HepG2 (cell line): ENCODE results near the gene RPS28. TPM values are rescaled to one million over a fixed set of nuclear protein-coding genes. Genes with fewer than 3 reads are reported as not detected.

Experiments used
- BCLAF1 ChIP-seq: fragments of 450-650 bp; IDR thresholded peaks from 2 replicates; pipeline ENCODE4 v1.6.1; 2017; ENCODE audit warnings: mild to moderate bottlenecking
- CENPX ChIP-seq: sonication (generic); formaldehyde crosslinking; IDR thresholded peaks from 2 replicates; pipeline ENCODE4 v1.9.0; 2021; ENCODE audit warnings: mild to moderate bottlenecking, missing genetic modification reagents, moderate library complexity
- EP300 ChIP-seq, 3 experiments: sonication (generic) in 1 of 3; formaldehyde crosslinking in 1 of 3; IDR thresholded peaks; 2 replicates each; pipeline versions ENCODE4 v1.5.1 to v1.6.1; 2011 to 2020; ENCODE audit warnings: low read depth in 2 of 3, low read length in 2 of 3, borderline replicate concordance in 1 of 3, improper control_type of control experiment in 1 of 3, mild to moderate bottlenecking in 1 of 3, missing genetic modification reagents in 1 of 3, moderate library complexity in 1 of 3
- HNF4G ChIP-seq, 2 experiments: sonication (generic) in 1 of 2; formaldehyde crosslinking in 1 of 2; IDR thresholded peaks; 2 replicates each; pipeline versions ENCODE4 v1.4.0 to v1.6.1; 2011 to 2020; ENCODE audit warnings: borderline replicate concordance in 2 of 2, low read depth in 2 of 2, mild to moderate bottlenecking in 2 of 2, low read length in 1 of 2, missing genetic modification reagents in 1 of 2, moderate library complexity in 1 of 2
- HOXD1 ChIP-seq: sonication (generic); formaldehyde crosslinking; IDR thresholded peaks from 2 replicates; pipeline ENCODE4 v1.5.0; 2020; ENCODE audit warnings: missing genetic modification reagents
- LCORL ChIP-seq, 2 experiments: fragments of 450-650 bp in 1 of 2; sonication (generic) in 1 of 2; formaldehyde crosslinking in 1 of 2; IDR thresholded peaks; 2 replicates each; pipeline versions ENCODE4 v1.5.0 to v1.6.1; 2017 to 2020; ENCODE audit warnings: antibody characterized with exemption in 1 of 2, missing genetic modification reagents in 1 of 2
- NCOR1 ChIP-seq: fragments of 200-600 bp; sonication (generic); IDR thresholded peaks from 2 replicates; pipeline ENCODE4 v1.7.0; 2017; ENCODE audit warnings: antibody characterized with exemption, low read length, borderline replicate concordance
- NPAS2 ChIP-seq: sonication (generic); formaldehyde crosslinking; IDR thresholded peaks from 2 replicates; pipeline ENCODE4 v1.8.0; 2022; ENCODE audit warnings: mild to moderate bottlenecking, missing genetic modification reagents, borderline replicate concordance
- SMAD9 ChIP-seq: sonication (generic); formaldehyde crosslinking; IDR thresholded peaks from 2 replicates; pipeline ENCODE4 v1.5.1; 2020; ENCODE audit warnings: mild to moderate bottlenecking, missing genetic modification reagents
- TMF1 ChIP-seq: sonication (generic); formaldehyde crosslinking; IDR thresholded peaks from 2 replicates; pipeline ENCODE4 v1.8.1; 2022; ENCODE audit warnings: low read depth, missing genetic modification reagents
- TSC22D2 ChIP-seq: sonication (generic); formaldehyde crosslinking; IDR thresholded peaks from 2 replicates; pipeline ENCODE4 v1.5.1; 2020; ENCODE audit warnings: missing genetic modification reagents, mild to moderate bottlenecking, borderline replicate concordance
- YY1 ChIP-seq: IDR thresholded peaks from 2 replicates; pipeline ENCODE4 v1.6.1; 2011; ENCODE audit warnings: low read length, low read depth, moderate library complexity, mild to moderate bottlenecking; ENCODE audit not compliant: insufficient read depth, insufficient replicate concordance
- ZFP37 ChIP-seq: sonication (generic); formaldehyde crosslinking; IDR thresholded peaks from 2 replicates; pipeline ENCODE4 v1.4.0; 2020; ENCODE audit warnings: missing genetic modification reagents, borderline replicate concordance
- ZFP82 ChIP-seq: sonication (generic); formaldehyde crosslinking; IDR thresholded peaks from 2 replicates; pipeline ENCODE4 v1.5.1; 2020; ENCODE audit warnings: mild to moderate bottlenecking, missing genetic modification reagents, borderline replicate concordance
- ZNF138 ChIP-seq: sonication (generic); formaldehyde crosslinking; IDR thresholded peaks from 2 replicates; pipeline ENCODE4 v1.5.0; 2020; ENCODE audit warnings: mild to moderate bottlenecking, low read depth, missing genetic modification reagents
- ZNF747 ChIP-seq: sonication (generic); formaldehyde crosslinking; IDR thresholded peaks from 2 replicates; pipeline ENCODE4 v1.8.1; 2023; ENCODE audit warnings: missing genetic modification reagents, mild to moderate bottlenecking, borderline replicate concordance
- ZSCAN29 ChIP-seq: sonication (generic); formaldehyde crosslinking; conservative IDR thresholded peaks from 2 replicates; pipeline ENCODE4 v1.4.0; 2020; ENCODE audit warnings: mild to moderate bottlenecking, missing genetic modification reagents
- ZSCAN9 ChIP-seq: IDR thresholded peaks from 2 replicates; pipeline ENCODE4 v1.6.1; 2016; ENCODE audit warnings: borderline replicate concordance
- polyA plus RNA-seq, 8 experiments: library from polyadenylated mRNA; depleted of rRNA in 3 of 8; stranded (reverse) in 7 of 8; unstranded in 1 of 8; fragments of >200 nt; fragmentation: Illumina TruSeq in 4 of 8; extraction: Trizol in 4 of 8; gene quantifications; 2 replicates each; pipeline versions ENCODE4 v1.2.1 to v1.2.3, GENCODE V29; 2011 to 2016; ENCODE audit warnings: low read depth in 4 of 8, missing spikeins in 1 of 8, mixed read lengths in 1 of 8; ENCODE audit not compliant: insufficient read depth in 1 of 8
- total RNA-seq, 5 experiments: library from RNA; depleted of rRNA; stranded (reverse); fragments of >200 nt; fragmentation: Illumina TruSeq; extraction: Trizol; gene quantifications; 2 replicates each; pipeline ENCODE4 v1.2.3, GENCODE V29; 2016; ENCODE audit warnings: low read depth in 1 of 5
- TF ChIP-seq, protein P1 (sequence below): sonication (generic); formaldehyde crosslinking; IDR thresholded peaks from 2 replicates; pipeline ENCODE4 v1.5.0; 2020; ENCODE audit warnings: missing genetic modification reagents
- TF ChIP-seq, protein P2 (sequence below): IDR thresholded peaks from 2 replicates; pipeline ENCODE4 v1.6.1; 2016; ENCODE audit warnings: missing biosample characterization, missing genetic modification reagents, low read depth

The RPS28 gene
- total and polyA plus RNA-seq, 2 of the 13 experiments (the other 11 are each of a cell fraction or from before 2014, with no cell fraction given), result 281 to 545 TPM

- TF ChIP-seq CENPX (CRISPR knock-in tag) (no peak), ZNF747 (peak; percentile 93), TSC22D2 (CRISPR knock-in tag) (no peak), ZFP37 (CRISPR knock-in tag) (peak; percentile 95), ZSCAN29 (CRISPR knock-in tag) (peak; percentile 66; the same call in 1 of the 2 replicates), BCLAF1 (no peak), YY1 (peak; percentile 67), NCOR1 (peak; percentile 36; the same call in 1 of the 2 replicates), LCORL (IDR thresholded peaks at IDR 0.05) (no peak), LCORL (CRISPR knock-in tag; IDR thresholded peaks at IDR 0.05) (peak; percentile 44; the same call in 1 of the 2 replicates), ZFP82 (no peak), SMAD9 (no peak; the same call in 1 of the 2 replicates), EP300 (IDR thresholded peaks at IDR 0.05; ENCODE audit: low read depth in 2 of 2, low read length in 2 of 2) (no peak), EP300 (CRISPR knock-in tag; IDR thresholded peaks at IDR 0.05; ENCODE audit: borderline replicate concordance) (no peak; the same call in 1 of the 2 replicates), NPAS2 (CRISPR knock-in tag) (no peak), HOXD1 (CRISPR knock-in tag) (peak; percentile 95), ZSCAN9 (CRISPR knock-in tag) (no peak; the same call in 1 of the 2 replicates), ZNF138 (CRISPR knock-in tag) (peak; percentile 86; the same call in 1 of the 2 replicates), TMF1 (CRISPR knock-in tag) (no peak), HNF4G (IDR thresholded peaks at IDR 0.05; ENCODE audit: borderline replicate concordance, low read depth, low read length) (no peak), HNF4G (CRISPR knock-in tag; IDR thresholded peaks at IDR 0.05; ENCODE audit: borderline replicate concordance, low read depth) (no peak)
- TF ChIP-seq, protein P1, sequence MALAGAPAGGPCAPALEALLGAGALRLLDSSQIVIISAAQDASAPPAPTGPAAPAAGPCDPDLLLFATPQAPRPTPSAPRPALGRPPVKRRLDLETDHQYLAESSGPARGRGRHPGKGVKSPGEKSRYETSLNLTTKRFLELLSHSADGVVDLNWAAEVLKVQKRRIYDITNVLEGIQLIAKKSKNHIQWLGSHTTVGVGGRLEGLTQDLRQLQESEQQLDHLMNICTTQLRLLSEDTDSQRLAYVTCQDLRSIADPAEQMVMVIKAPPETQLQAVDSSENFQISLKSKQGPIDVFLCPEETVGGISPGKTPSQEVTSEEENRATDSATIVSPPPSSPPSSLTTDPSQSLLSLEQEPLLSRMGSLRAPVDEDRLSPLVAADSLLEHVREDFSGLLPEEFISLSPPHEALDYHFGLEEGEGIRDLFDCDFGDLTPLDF (CRISPR knock-in tag), result peak; percentile 97
- TF ChIP-seq, protein P2, sequence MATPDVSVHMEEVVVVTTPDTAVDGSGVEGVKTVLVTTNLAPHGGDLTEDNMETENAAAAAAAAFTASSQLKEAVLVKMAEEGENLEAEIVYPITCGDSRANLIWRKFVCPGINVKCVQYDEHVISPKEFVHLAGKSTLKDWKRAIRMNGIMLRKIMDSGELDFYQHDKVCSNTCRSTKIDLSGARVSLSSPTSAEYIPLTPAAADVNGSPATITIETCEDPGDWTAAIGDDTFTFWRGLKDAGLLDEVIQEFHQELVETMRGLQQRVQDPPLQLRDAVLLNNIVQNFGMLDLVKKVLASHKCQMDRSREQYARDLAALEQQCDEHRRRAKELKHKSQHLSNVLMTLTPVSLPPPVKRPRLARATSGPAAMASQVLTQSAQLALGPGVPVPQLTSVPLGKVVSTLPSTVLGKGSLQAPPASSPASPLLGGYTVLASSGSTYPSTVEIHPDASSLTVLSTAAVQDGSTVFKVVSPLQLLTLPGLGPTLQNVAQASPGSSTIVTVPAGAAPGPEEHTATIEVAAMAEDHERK (CRISPR knock-in tag), result peak; percentile 22; the same call in 1 of the 2 replicates
These were observed 13.1 kb upstream of the RPS28 start, which contains the start of gene CD320 (continued) for GRCh38 chr19:8307965-8308866.
